ENCODE measurements around the gene GMNN. TPM values are rescaled to one million over a fixed set of nuclear protein-coding genes. Genes with fewer than 3 reads are reported as not detected.
"Not testable (repeated sequence)": the region's sequence is repeated elsewhere in the genome, so short reads cannot be mapped to it uniquely, and the experiment has no call there.

Gene GMNN
- total RNA-seq, 1 experiment from 2014 or later: 22.4 TPM

GRCh38 chr6:24743944-24744335 is 30.8 kb upstream of the GMNN start:
- POLR2A ChIA-PET: interaction anchor here (0.6 to 6.4 kb wide), 12 partner anchors 9 to 281 kb away, joined by 3 to 145 read pairs (median 12); partner anchors contain the start of genes C6orf62 and GMNN
- Mint-ChIP-seq H3K9me3 (ENCODE audit: unreplicated experiment) (no peaks in the 10 kb centered on the region), H3K27ac (ENCODE audit: low read depth, unreplicated experiment) (peak overlapping the region; percentile 74), H3K27me3 (ENCODE audit: insufficient read depth, unreplicated experiment) (no peaks in the 10 kb centered on the region), H3K4me3 (ENCODE audit: unreplicated experiment) (peak overlapping the region; percentile 46), H3K36me3 (ENCODE audit: insufficient read depth, unreplicated experiment) (no peaks in the 10 kb centered on the region), H3K4me1 (ENCODE audit: insufficient read depth, unreplicated experiment) (peaks cover 29% of the 10 kb centered on the region)
- intact Hi-C loops (cut with micrococcal nuclease): loop anchor here (1.0 kb wide), 1 partner anchor 23 kb away; no protein-coding TSS in a partner anchor
- CTCF ChIA-PET: interaction anchor here (1.0 kb wide), 1 partner anchor 25 kb away, joined by 5 read pairs; the partner anchor contains the start of gene C6orf62
- BruUV-seq (replicated peaks): no TSS peak
- no peak for TF ChIP-seq CTCF (IDR thresholded peaks at IDR 0.05; ENCODE audit: unreplicated experiment)
- no peak for DNase-seq (ENCODE audit: unreplicated experiment)

GRCh38 chr6:24744911-24745310 is 29.8 kb upstream of the GMNN start:
- Mint-ChIP-seq H3K27me3 (ENCODE audit: insufficient read depth, unreplicated experiment) (no peaks in the 10 kb centered on the region), H3K4me1 (ENCODE audit: insufficient read depth, unreplicated experiment) (peaks cover 29% of the 10 kb centered on the region), H3K4me3 (ENCODE audit: unreplicated experiment) (no peak overlapping the region), H3K27ac (ENCODE audit: low read depth, unreplicated experiment) (peak overlapping the region; percentile 74), H3K36me3 (ENCODE audit: insufficient read depth, unreplicated experiment) (no peaks in the 10 kb centered on the region), H3K9me3 (ENCODE audit: unreplicated experiment) (no peaks in the 10 kb centered on the region)
- POLR2A ChIA-PET: interaction anchor here (0.6 to 3.1 kb wide), 4 partner anchors 20 to 861 kb away, joined by 3 to 25 read pairs (median 4); no protein-coding TSS in a partner anchor
- BruUV-seq (replicated peaks): no TSS peak
- TF ChIP-seq CTCF (IDR thresholded peaks at IDR 0.05; ENCODE audit: unreplicated experiment): no peak
- intact Hi-C loops (cut with micrococcal nuclease): no loop called here
- DNase-seq (ENCODE audit: unreplicated experiment): no peak
- CTCF ChIA-PET: interaction anchor here (1.0 kb wide), 1 partner anchor 22 kb away, joined by 3 read pairs; no protein-coding TSS in a partner anchor

- TF ChIP-seq CTCF (IDR thresholded peaks at IDR 0.05; ENCODE audit: unreplicated experiment): no peak
- Mint-ChIP-seq H3K4me1 (ENCODE audit: insufficient read depth, unreplicated experiment) (peaks cover 5% of the 10 kb centered on the region), H3K27me3 (ENCODE audit: insufficient read depth, unreplicated experiment) (no peaks in the 10 kb centered on the region), H3K36me3 (ENCODE audit: insufficient read depth, unreplicated experiment) (no peaks in the 10 kb centered on the region), H3K27ac (ENCODE audit: low read depth, unreplicated experiment) (no peak overlapping the region), H3K9me3 (ENCODE audit: unreplicated experiment) (no peaks in the 10 kb centered on the region), H3K4me3 (ENCODE audit: unreplicated experiment) (no peak overlapping the region)
- POLR2A ChIA-PET: interaction anchor here (0.6 kb wide), 1 partner anchor 44 kb away, joined by 4 read pairs; no protein-coding TSS in a partner anchor
- CTCF ChIA-PET: interaction anchor here (1.2 kb wide), 1 partner anchor 12 kb away, joined by 4 read pairs; no protein-coding TSS in a partner anchor
- no peak for DNase-seq (ENCODE audit: unreplicated experiment)
- BruUV-seq (replicated peaks): no TSS peak
- intact Hi-C loops (cut with micrococcal nuclease): no loop called here
Observed at GRCh38 chr6:24749297-24749696, 25.4 kb upstream of the GMNN start.

GRCh38 chr6:24750878-24751277 is 23.9 kb upstream of the GMNN start:
- POLR2A ChIA-PET: interaction anchor here (1.3 kb wide), 1 partner anchor 33 kb away, joined by 3 read pairs; no protein-coding TSS in a partner anchor

More at GRCh38 chr6:24750878-24751277, 23.9 kb upstream of the GMNN start:
- H3K4me3 Mint-ChIP-seq (ENCODE audit: unreplicated experiment); BruUV-seq (replicated peaks); H3K4me1 Mint-ChIP-seq (ENCODE audit: insufficient read depth, unreplicated experiment); H3K27ac Mint-ChIP-seq (ENCODE audit: low read depth, unreplicated experiment); H3K9me3 Mint-ChIP-seq (ENCODE audit: unreplicated experiment); intact Hi-C loops (cut with micrococcal nuclease); DNase-seq (ENCODE audit: unreplicated experiment); H3K27me3 Mint-ChIP-seq (ENCODE audit: insufficient read depth, unreplicated experiment); H3K36me3 Mint-ChIP-seq (ENCODE audit: insufficient read depth, unreplicated experiment): not testable (repeated sequence)
- CTCF ChIA-PET: interaction anchor here (0.5 to 0.9 kb wide), 2 partner anchors 86 to 290 kb away, joined by 3 to 6 read pairs; no protein-coding TSS in a partner anchor

All from MCF 10A (cell line).